Measurements from ENCODE around the gene NRN1.

DNA sequence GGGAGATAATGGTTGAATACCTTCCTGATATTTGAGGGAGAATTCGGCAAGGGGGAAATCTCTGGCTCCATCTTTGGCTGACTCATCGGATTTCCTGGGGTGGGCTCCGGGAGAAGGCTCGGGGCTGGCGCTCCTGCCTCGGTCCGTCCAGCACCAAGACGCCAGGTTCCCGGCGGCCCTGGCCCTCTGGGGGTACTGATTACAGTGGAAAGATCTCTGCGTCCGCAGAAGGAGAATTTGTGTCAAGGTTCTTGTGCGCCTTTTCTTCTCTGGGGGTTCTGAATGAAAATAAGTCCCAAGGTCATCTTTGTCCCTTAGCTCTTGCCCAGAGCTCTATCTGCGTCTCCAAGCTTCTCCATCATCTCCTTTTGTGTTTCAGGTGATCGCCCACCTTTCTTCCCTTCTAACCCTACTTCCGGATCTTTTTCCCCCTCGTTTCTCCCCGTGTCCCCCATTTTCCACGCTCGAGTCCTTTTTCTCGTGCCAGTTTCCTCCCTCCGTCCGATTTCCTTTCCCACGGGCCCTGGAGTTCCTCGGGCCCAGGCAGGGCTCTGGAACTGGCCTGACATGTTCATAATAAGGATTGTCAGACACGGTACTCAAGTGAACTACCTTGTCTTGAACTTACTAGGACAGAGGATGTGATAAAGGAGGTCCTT, 11.6 kb downstream of the NRN1 start:
- TF ChIP-seq, protein P1, sequence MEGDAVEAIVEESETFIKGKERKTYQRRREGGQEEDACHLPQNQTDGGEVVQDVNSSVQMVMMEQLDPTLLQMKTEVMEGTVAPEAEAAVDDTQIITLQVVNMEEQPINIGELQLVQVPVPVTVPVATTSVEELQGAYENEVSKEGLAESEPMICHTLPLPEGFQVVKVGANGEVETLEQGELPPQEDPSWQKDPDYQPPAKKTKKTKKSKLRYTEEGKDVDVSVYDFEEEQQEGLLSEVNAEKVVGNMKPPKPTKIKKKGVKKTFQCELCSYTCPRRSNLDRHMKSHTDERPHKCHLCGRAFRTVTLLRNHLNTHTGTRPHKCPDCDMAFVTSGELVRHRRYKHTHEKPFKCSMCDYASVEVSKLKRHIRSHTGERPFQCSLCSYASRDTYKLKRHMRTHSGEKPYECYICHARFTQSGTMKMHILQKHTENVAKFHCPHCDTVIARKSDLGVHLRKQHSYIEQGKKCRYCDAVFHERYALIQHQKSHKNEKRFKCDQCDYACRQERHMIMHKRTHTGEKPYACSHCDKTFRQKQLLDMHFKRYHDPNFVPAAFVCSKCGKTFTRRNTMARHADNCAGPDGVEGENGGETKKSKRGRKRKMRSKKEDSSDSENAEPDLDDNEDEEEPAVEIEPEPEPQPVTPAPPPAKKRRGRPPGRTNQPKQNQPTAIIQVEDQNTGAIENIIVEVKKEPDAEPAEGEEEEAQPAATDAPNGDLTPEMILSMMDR (IDR thresholded peaks at IDR 0.05; ENCODE audit: poor library complexity), result no peak
- peak; percentile 25 for TF ChIP-seq EZH2 (IDR thresholded peaks at IDR 0.05; ENCODE audit: borderline replicate concordance)

Measured in hepatocyte (in vitro differentiated cells).